ENCODE data around the gene SCP2D1. TPM values are rescaled to one million over a fixed set of nuclear protein-coding genes. Genes with fewer than 3 reads are reported as not detected.

Gene SCP2D1
- total and polyA plus RNA-seq, 8 donors, result not detected

DNA sequence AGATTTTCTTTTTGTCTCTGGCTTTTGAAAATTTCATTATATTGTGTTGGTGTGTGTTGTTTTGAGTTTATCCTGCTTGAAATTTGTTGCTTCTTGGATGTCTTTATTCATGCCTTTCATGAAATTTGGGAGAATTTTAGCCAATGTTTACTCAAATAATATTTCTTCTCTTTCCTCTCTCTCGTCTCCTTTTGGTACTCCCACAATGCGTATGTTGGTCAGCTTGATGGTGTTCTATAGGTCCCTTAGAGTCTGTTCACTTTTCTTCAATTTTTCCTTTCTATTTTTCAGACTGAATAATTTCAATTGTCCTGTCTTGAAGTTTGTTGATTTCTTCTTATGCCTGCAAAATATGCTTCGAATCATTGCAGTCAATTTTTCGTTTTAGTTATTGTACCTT is 39.6 kb downstream of the SCP2D1 start:
- TF ChIP-seq, protein P1, sequence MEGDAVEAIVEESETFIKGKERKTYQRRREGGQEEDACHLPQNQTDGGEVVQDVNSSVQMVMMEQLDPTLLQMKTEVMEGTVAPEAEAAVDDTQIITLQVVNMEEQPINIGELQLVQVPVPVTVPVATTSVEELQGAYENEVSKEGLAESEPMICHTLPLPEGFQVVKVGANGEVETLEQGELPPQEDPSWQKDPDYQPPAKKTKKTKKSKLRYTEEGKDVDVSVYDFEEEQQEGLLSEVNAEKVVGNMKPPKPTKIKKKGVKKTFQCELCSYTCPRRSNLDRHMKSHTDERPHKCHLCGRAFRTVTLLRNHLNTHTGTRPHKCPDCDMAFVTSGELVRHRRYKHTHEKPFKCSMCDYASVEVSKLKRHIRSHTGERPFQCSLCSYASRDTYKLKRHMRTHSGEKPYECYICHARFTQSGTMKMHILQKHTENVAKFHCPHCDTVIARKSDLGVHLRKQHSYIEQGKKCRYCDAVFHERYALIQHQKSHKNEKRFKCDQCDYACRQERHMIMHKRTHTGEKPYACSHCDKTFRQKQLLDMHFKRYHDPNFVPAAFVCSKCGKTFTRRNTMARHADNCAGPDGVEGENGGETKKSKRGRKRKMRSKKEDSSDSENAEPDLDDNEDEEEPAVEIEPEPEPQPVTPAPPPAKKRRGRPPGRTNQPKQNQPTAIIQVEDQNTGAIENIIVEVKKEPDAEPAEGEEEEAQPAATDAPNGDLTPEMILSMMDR (IDR thresholded peaks at IDR 0.05), result no peak
- H3K4me3 ChIP-seq, result no peak overlapping the region
- no peaks in the 10 kb centered on the region for H3K9me3 ChIP-seq
- no peaks in the 10 kb centered on the region for H3K4me1 ChIP-seq
- no peaks in the 10 kb centered on the region for H3K36me3 ChIP-seq
- ATAC-seq (no peak), DNase-seq (no peak)
- intact Hi-C loops (cut with DNase I), result no loop called here
- H3K27ac ChIP-seq, result no peak overlapping the region
- no peaks in the 10 kb centered on the region for H3K27me3 ChIP-seq

DNA sequence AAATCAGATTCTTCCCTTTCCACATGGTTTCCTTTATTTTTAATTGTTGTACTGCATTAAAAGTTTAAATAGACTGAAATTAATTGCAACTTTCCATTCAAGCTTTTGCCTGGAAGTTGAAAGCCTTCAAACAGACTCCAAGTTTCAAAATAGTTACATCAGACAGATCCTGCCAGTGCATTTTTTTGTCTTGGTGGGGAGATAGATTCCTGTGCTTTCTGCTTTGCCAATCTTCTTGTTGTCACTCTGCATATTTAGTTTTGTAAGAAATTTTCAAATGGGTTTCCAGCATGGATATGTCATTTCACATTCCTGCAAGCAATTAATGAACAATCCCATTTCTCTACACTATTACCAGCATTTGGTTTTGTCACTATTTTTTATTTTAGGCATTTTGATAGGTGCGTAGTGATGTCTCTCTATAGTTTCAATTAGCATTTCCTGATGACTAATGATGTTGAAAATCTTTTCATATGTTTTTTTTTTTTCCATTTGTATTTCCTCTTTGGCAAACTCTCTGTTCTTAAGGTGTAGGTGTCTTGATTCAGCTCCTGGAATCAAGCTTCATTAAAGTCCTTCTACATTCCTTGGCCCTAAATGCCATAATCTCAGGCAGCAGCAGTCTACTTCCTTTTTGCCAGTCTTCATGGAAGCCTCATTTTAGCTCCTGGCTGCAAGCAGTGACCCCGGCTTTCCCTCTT is 40.5 kb downstream of the SCP2D1 start:
- DNase-seq, result no peak
- TF ChIP-seq, protein P1 (IDR thresholded peaks at IDR 0.05), result no peak
- Histone ChIP-seq H3K4me1 (no peaks in the 10 kb centered on the region), H3K4me3 (no peak overlapping the region), H3K27ac (no peak overlapping the region), H3K36me3 (no peaks in the 10 kb centered on the region), H3K9me3 (no peaks in the 10 kb centered on the region), H3K27me3 (no peaks in the 10 kb centered on the region)
- intact Hi-C loops (cut with DNase I), result no loop called here
- no peak for ATAC-seq

DNA sequence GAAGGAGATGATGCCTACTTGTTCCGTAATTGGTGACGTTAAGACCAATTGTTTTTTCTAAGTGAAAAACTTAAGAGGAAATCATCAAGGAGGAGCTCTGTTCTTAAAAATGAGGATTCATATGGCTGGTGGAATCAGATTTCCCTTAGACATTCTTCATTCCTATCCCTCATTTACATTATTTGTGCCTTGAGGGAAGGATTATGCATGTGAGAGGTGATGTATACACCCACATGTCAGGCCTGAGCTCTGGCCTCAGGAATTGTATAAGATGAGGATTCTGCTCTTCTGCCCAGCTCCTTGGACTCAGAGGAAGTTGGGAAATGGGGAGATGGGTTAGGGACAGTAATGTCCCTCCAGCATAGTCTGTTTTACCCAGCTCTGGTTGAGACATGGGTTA is 42.3 kb downstream of the SCP2D1 start:
- Histone ChIP-seq H3K27me3 (no peaks in the 10 kb centered on the region), H3K9me3 (peaks cover 0 to 7% of the 10 kb centered on the region in 2 donors), H3K4me3 (no peak overlapping the region), H3K27ac (no peak overlapping the region), H3K4me1 (no peaks in the 10 kb centered on the region), H3K36me3 (no peaks in the 10 kb centered on the region)
- TF ChIP-seq, protein P1 (IDR thresholded peaks at IDR 0.05), result no peak
- no peak for DNase-seq
- intact Hi-C loops (cut with DNase I), result no loop called here
- ATAC-seq, result no peak

GRCh38 chr20:18856873-18857272 is 43.3 kb downstream of the SCP2D1 start:
- no peak for ATAC-seq
- intact Hi-C loops (cut with DNase I), result no loop called here
- TF ChIP-seq, protein P1 (IDR thresholded peaks at IDR 0.05), result no peak

GRCh38 chr20:18857640-18858039 is 44.1 kb downstream of the SCP2D1 start:
- TF ChIP-seq, protein P1 (IDR thresholded peaks at IDR 0.05), result no peak
- Histone ChIP-seq H3K27ac (no peak overlapping the region), H3K4me3 (no peak overlapping the region), H3K4me1 (no peaks in the 10 kb centered on the region), H3K27me3 (no peaks in the 10 kb centered on the region), H3K36me3 (no peaks in the 10 kb centered on the region), H3K9me3 (peaks cover 0 to 13% of the 10 kb centered on the region in 2 donors)
- DNase-seq (no peak), ATAC-seq (peak; percentile 19)
- intact Hi-C loops (cut with DNase I), result no loop called here

More at GRCh38 chr20:18856873-18857272, 43.3 kb downstream of the SCP2D1 start:
- no peak overlapping the region for H3K4me3 ChIP-seq
- H3K27me3 ChIP-seq, result no peaks in the 10 kb centered on the region
- no peaks in the 10 kb centered on the region for H3K4me1 ChIP-seq
- H3K27ac ChIP-seq, result no peak overlapping the region
- no peak for DNase-seq
- no peaks in the 10 kb centered on the region for H3K36me3 ChIP-seq
- peaks cover 0 to 13% of the 10 kb centered on the region in 2 donors for H3K9me3 ChIP-seq

All from left lung (tissue), 10 donors.